HG03432 (cell line): ENCODE measurements around the gene USP31.
"Not testable (repeated sequence)": the region's sequence is repeated elsewhere in the genome, so short reads cannot be mapped to it uniquely, and the experiment has no call there.

Experiments
- ATAC-seq: cut with Tn5 transposase; IDR thresholded peaks from one replicate; pipeline ENCODE4 v1.9.1; 2021; ENCODE audit warnings: mild to moderate bottlenecking, moderate library complexity; ENCODE audit not compliant: unreplicated experiment

The USP31 gene

DNA sequence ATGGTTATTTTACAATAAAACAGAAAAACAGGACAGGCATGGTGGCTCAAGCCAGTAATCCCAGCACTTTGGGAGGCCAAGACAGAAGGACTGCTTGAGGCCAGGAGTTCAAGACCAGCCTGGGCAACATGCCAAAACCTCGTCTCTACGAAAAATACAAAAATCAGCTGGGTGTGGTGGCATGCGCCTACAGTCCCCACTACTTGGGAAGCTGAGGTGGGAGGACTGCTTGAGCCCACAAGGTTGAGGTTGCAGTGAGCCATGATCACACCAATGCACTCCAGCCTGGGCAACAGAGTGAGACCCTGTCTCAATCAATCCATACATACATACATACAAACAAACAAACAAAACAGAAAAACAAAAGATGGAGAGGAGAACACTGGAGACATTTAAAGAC is 45.6 kb downstream of the USP31 start:
- ATAC-seq = no peak

- no peak for ATAC-seq
These were observed 48.2 kb downstream of the USP31 start for GRCh38 chr16:23101012-23101550.

- not testable (repeated sequence) for ATAC-seq
These were observed 52.8 kb downstream of the USP31 start for GRCh38 chr16:23096450-23096849.

GRCh38 chr16:23094136-23094535 is 55.1 kb downstream of the USP31 start:
- ATAC-seq = not testable (repeated sequence)

- ATAC-seq = no peak
These were observed 56.5 kb downstream of the USP31 start for GRCh38 chr16:23092801-23093117.

- no peak for ATAC-seq
These were observed 57.0 kb downstream of the USP31 start for GRCh38 chr16:23092072-23092800.

DNA sequence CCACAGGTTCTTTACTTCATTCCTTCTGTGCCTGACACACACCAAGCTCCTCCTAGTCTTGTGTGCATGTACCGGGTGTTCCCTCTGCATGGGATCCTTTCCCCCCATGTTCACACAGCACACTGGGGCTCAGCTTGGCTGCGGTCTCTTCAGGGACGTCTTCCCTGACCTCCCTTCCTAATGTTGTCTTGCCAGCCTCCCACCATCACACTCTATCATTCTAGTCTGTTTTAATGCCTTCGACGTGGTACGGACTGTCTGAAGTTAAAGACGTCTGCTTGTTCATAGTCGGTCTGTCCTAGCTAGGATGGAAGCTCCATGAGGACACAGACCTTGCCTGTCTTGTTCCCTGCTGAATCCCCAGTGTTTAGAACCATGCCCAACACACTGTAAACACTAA is 60.1 kb downstream of the USP31 start:
- ATAC-seq = no peak

DNA sequence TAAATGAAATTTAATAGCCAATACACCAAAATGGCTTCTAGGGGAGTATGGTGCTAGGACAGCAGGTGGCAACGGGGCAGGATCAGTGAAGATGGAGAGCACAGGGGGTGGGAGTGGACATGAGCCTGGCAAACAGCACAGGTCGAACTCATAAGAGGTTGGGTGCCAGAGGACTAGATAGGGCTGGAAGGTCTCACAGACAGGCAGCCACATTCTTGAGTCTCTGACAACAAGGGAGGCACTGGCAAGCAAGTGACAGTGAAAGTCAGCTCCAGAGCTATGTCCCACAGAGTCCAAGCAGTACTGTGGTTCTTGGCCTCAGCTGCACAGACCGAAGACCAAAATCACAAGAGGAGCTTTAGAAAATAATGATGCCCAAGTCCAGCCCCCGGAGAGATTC is 61.2 kb downstream of the USP31 start:
- ATAC-seq = no peak

GRCh38 chr16:23085949-23086348 is 63.3 kb downstream of the USP31 start:
- ATAC-seq = no peak

GRCh38 chr16:23082161-23082788 is 67.0 kb downstream of the USP31 start:
- ATAC-seq = no peak

DNA sequence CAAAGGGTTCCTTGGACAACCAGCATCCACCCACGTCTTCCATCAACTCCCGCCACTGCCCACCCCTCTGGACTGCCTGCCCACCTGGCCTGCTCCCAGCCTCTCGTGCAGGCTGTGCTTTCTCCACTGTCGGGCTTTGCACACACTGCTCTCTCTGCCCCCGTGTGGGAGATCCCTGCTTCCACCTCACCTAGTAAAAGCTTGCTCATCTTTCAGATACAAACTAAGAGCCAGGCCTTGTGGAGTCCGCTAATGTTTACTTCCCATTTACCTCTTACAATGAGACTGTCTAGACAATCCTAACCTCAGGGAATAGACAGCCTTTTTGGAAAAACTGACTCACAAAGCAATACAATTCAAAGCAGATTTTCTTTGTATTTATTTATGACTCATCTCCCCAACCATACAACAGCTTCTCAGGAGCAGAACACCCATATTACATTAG is 67.6 kb downstream of the USP31 start:
- no peak for ATAC-seq

DNA sequence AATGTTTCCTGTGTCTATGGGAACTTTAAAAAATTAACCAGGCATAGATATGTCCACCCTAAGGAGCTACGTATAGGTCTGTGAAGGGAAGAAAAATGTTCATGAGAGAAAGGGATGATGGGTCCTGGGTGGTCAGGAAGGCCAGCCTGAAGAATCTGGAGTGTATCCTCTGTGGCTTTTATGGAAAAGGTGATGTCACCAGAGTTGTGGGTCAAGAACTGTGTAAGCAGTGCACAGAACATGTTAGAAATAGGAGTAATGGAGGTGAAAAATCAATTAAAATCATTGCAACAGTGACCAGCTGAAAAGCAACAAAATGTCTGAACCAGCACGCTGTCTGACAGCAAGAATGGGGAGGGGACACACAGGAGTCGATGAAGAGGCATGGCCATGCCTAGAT is 68.5 kb downstream of the USP31 start:
- ATAC-seq = no peak

DNA sequence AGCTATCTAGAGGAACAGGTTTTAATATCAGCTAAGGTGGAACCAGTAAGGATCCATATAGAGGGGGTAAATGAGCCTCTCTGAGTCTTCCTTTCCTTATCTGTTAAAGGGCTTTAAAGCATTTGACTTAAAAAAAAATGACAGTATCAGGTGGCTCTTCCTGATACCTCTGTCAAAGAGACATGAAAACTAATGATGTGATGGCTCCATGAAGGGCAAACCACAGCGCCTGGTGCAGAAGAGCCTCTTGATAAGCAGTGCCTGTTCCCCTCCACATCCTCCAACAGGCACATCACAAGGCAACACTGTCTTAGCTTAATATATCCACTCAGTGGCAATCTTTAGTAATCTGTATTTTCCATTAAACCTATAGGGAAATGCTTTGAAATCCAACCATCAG is 68.9 kb downstream of the USP31 start:
- no peak for ATAC-seq

DNA sequence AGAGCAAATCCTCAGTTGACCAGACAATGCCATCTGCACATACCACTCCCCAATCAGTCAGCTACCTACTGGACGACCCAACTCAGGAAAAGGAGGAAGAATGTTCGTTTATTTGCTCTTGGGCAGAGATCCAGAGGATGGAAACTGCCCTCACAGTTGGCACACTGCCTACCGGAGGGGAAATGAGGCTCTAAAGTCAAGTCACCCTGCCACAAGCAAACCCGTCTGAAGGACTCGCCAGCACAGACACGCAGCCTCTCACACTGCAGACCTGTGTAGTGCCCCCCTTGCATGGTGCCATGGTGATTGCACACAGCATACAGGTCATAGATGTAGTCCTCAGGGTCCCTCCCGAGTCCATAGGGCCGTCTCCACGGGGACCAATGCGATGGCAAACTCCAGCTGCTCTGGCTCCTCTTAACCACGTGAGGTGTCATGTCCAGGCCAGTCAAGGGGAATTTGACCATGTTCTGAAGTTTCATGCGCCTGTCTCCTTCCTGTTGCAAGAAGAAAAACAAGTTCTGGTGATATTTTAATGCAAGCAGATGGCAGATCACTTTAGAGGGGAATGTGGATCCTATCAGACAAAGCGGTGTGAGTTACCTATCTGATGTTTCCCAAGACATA is 69.5 kb downstream of the USP31 start:
- no peak for ATAC-seq

GRCh38 chr16:23074423-23074822 is 74.8 kb downstream of the USP31 start:
- no peak for ATAC-seq

GRCh38 chr16:23072769-23073549 is 76.3 kb downstream of the USP31 start:
- no peak for ATAC-seq

- ATAC-seq = no peak
These were observed 77.1 kb downstream of the USP31 start for GRCh38 chr16:23072084-23072599.

GRCh38 chr16:23071196-23072083 is 77.8 kb downstream of the USP31 start:
- ATAC-seq = no peak

DNA sequence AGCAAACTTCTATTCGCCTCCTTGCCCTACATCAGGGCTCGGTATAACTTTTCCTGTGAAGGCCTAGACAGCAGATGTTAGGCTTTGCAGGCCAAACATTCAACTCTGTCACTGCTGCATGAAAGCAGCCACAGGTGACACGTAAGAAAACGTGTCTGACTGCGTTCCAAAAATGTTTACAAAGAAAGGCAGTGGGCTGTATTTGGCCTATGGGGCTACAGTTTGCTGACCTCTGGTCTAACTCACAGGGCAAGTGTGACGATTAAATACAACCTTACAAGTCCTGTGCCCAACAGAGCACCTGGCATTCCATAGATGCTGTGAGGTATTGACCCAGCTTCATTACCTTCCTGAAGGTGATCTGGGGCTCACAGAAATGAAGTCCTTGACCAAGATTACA is 79.4 kb downstream of the USP31 start:
- no peak for ATAC-seq

- ATAC-seq = no peak
These were observed 81.0 kb downstream of the USP31 start for GRCh38 chr16:23068079-23068736.
